ENCODE results near the gene EDA. TPM values are rescaled to one million over a fixed set of nuclear protein-coding genes. Genes with fewer than 3 reads are reported as not detected.

Gene EDA
- total and polyA plus RNA-seq, 12 donors = 2.3 to 9.4 (median 5.2) TPM

DNA sequence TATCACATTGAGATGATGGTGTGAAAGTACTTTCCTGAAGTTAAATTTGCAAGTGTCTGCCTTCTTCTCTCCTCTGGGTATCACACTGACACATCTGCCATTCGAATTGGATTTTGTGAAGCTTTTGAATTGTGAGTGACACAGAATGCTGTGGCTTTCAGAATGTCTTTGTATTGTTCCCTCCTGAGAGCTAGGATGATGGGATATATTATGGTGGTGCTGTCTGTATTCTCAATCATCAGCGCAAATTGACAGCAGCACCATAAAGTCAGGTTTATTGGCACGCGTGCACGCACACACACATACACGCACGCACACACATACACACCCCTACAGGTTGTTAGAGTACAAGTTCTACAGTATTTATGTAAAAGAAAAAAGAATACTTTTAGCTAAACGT lies 290.5 kb downstream of the EDA start:
- H3K4me3 ChIP-seq = no peak overlapping the region

DNA sequence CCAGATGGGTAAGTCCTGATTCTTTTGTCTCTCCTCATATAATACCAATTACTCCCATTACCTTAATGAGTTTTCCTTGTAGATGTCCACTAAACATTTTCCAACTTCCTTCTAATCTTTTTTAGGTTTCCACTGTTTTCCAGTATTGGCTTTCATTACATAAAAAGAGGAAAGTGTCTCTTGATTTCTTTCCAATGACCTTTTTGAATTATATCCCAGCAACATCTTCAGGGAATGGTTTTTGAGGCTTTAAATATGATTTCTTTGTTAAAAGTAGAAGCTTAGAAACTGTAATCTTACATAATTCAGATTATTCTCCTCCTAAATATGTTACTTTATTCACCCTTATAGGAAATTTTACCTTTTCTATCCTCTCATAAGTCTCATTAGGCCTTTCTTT lies 298.9 kb downstream of the EDA start:
- Histone ChIP-seq H3K4me1 (no peaks in the 10 kb centered on the region), H3K36me3 (no peaks in the 10 kb centered on the region), H3K9me3 (peaks cover 0 to 21% (median 0%) of the 10 kb centered on the region in 11 donors), H3K27me3 (peaks cover 0 to under 1% (median 0%) of the 10 kb centered on the region in 7 donors), H3K27ac (no peak overlapping the region), H3K4me3 (no peak overlapping the region)
- TF ChIP-seq, protein P1, sequence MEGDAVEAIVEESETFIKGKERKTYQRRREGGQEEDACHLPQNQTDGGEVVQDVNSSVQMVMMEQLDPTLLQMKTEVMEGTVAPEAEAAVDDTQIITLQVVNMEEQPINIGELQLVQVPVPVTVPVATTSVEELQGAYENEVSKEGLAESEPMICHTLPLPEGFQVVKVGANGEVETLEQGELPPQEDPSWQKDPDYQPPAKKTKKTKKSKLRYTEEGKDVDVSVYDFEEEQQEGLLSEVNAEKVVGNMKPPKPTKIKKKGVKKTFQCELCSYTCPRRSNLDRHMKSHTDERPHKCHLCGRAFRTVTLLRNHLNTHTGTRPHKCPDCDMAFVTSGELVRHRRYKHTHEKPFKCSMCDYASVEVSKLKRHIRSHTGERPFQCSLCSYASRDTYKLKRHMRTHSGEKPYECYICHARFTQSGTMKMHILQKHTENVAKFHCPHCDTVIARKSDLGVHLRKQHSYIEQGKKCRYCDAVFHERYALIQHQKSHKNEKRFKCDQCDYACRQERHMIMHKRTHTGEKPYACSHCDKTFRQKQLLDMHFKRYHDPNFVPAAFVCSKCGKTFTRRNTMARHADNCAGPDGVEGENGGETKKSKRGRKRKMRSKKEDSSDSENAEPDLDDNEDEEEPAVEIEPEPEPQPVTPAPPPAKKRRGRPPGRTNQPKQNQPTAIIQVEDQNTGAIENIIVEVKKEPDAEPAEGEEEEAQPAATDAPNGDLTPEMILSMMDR (IDR thresholded peaks at IDR 0.05) = no peak
- DNase-seq (no peak), ATAC-seq (no peak)
- intact Hi-C loops (cut with DNase I) = no loop called here

More for the DNA sequence above, 290.5 kb downstream of the EDA start:
- H3K9me3 ChIP-seq = peaks cover 0 to 6% (median 0%) of the 10 kb centered on the region in 11 donors
- ATAC-seq (no peak), DNase-seq (no peak)
- H3K27ac ChIP-seq = no peak overlapping the region
- H3K36me3 ChIP-seq = no peaks in the 10 kb centered on the region
- peaks cover 0 to 5% (median 0%) of the 10 kb centered on the region in 7 donors for H3K27me3 ChIP-seq
- H3K4me1 ChIP-seq = peaks cover 0 to 11% (median 0%) of the 10 kb centered on the region in 9 donors
- intact Hi-C loops (cut with DNase I) = loop anchor here in 1 of 10 donors (10.0 kb wide), 1 partner anchor 188 kb away; no protein-coding TSS in a partner anchor
- whole genome bisulfite sequencing, 2 donors = 93 to 97% methylated on average over 8 of the region's 8 CpGs
- TF ChIP-seq, protein P1 (IDR thresholded peaks at IDR 0.05) = no peak

DNA sequence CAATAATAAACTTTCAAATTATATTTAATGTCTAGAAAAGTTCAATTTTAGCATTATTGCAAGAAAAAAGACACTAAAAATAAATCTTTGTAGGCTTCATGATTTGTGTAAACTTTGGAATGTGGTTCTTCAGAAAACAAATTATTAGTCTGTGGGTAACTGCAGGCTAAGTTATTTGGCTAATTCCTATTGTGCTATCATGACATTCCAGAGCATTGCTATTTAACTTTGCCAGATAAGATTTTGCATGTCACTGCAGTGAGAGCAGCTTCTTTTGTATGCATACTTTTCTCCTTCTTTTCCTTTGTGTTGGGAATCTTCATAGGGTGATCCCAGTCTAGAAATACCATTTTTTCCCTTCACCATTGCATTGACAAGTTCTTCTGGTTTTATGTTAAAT lies 303.8 kb downstream of the EDA start:
- H3K27ac ChIP-seq = no peak overlapping the region
- DNase-seq (no peak), ATAC-seq (no peak)
- intact Hi-C loops (cut with DNase I) = no loop called here
- H3K9me3 ChIP-seq = peaks cover 0 to 15% (median 0%) of the 10 kb centered on the region in 11 donors
- no peaks in the 10 kb centered on the region for H3K36me3 ChIP-seq
- peaks cover 0 to 5% (median 0%) of the 10 kb centered on the region in 9 donors for H3K4me1 ChIP-seq
- peaks cover 0 to 6% (median 0%) of the 10 kb centered on the region in 7 donors for H3K27me3 ChIP-seq
- no peak overlapping the region for H3K4me3 ChIP-seq
- TF ChIP-seq, protein P1 (IDR thresholded peaks at IDR 0.05) = no peak

DNA sequence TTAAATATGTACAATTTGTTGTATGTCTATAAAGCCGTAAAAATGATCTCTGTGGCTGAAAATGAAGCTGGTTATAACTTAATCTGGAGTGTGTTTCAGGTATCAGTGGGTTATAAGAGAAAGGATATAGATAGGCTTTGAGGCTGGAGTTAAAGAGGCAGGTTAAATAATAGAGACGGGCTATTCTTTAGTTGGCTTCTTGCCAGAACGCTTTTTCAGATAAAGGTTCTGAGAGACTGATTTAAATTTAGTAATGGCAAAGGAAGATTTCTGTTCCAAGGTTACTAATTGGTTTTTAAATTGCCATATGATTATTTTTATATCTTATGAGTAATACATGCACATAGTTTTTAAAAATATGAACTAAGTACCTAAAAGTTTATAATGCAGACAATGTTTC lies 316.4 kb downstream of the EDA start:
- H3K4me1 ChIP-seq = no peaks in the 10 kb centered on the region
- intact Hi-C loops (cut with DNase I) = no loop called here
- ATAC-seq (no peak), DNase-seq (no peak)
- peaks cover 0 to 20% (median 0%) of the 10 kb centered on the region in 7 donors for H3K27me3 ChIP-seq
- H3K36me3 ChIP-seq = no peaks in the 10 kb centered on the region
- no peak overlapping the region for H3K27ac ChIP-seq
- H3K9me3 ChIP-seq = peaks cover 0 to 10% (median 0%) of the 10 kb centered on the region in 11 donors
- WGBS, 2 donors = 34% methylated on average over 3 of the region's 3 CpGs
- TF ChIP-seq, protein P1 (IDR thresholded peaks at IDR 0.05) = no peak
- H3K4me3 ChIP-seq = no peak overlapping the region

Data from heart right ventricle (tissue), 16 donors.